GM21786 (cell line): ENCODE results near the gene CEP104.

ENCODE experiments used
- ATAC-seq: cut with Tn5 transposase; IDR thresholded peaks from one replicate; pipeline ENCODE4 v1.9.1; 2021; ENCODE audit not compliant: unreplicated experiment

The CEP104 gene

DNA sequence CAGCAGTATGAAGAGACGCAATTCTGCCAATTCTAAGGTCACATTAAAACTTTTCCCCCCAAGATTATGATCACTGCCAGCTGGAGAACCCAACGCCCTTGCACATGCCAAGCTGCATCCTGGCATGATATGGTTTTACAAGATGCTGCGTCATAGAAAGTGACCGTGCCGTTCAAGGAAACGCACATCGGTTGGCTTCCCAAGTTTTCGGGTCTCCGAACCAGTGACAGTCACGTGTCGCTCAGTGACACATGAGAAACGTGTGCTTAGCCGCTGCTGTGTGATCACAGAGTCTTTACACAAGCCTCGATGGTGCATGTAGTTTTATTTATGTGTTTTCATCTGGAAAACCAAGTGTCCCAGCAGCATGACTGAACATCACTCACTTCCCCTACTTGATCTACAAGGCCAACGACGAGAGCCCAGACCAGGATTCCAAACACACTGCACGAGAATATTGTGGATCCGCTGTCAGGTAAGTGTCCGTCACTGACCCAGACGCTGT, 77.0 kb downstream of the CEP104 start:
- ATAC-seq: no peak

DNA sequence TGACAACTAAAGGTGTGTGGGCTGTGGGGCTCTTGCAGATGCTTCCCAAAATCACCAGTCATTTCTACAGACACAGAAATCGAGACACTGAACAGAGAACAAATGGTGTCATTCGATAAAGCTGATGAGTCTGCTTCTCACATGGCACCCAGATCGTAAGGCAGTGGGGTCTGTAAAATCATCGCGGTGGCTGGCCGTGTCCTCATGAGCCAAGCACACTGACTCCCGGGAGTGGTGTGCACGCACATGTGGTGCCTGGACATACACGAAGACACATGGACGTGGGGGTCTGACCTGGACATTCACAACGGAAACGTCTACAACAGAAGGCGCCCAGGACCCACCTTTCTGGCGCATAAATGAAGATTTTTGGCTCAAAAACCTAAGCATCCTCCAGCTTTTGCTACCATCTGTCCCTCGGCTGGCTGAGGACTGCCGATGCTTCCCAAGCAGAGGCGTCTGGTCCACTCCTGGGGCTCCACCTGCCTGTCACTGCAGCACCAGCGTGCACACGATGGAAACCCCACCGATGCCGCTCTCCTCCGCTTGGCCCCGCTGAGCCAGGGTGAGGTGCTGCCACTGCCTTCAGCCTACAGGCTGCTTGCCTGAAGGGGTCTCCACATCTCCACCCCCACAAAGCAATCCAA, 77.6 kb downstream of the CEP104 start:
- ATAC-seq: no peak

DNA sequence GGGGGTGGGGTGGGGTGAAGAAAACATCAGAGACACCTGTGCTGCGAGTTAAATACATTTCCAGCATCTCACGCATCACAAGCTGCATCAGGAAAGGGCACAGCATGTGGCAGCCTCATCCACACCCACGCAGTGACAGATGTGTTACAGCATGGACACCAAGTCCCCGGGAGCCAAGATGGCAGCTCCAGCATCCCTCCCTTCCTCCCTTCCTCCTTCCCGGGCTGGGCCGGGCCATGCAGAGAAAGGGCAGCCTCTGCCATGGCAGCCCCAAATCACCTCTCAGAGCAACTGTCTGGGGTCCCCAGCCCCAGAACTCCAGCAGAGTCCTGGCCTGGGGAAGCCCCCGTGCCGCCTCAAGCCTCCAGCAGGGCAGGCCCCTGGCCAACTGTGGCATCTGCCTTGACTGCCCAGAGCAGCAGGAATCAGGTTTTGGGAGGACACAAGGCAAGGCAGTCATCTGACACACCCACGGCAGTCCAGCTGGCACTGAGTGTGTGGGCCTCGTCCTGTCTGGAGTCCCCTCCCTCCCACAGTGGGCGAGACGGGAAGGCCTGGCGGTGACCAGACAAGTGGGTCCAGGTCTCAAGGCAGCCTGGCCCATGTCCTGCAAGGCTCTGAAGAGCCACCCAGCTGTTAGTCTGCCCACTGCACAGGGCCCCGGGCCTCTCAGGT, 78.3 kb downstream of the CEP104 start:
- ATAC-seq: no peak

DNA sequence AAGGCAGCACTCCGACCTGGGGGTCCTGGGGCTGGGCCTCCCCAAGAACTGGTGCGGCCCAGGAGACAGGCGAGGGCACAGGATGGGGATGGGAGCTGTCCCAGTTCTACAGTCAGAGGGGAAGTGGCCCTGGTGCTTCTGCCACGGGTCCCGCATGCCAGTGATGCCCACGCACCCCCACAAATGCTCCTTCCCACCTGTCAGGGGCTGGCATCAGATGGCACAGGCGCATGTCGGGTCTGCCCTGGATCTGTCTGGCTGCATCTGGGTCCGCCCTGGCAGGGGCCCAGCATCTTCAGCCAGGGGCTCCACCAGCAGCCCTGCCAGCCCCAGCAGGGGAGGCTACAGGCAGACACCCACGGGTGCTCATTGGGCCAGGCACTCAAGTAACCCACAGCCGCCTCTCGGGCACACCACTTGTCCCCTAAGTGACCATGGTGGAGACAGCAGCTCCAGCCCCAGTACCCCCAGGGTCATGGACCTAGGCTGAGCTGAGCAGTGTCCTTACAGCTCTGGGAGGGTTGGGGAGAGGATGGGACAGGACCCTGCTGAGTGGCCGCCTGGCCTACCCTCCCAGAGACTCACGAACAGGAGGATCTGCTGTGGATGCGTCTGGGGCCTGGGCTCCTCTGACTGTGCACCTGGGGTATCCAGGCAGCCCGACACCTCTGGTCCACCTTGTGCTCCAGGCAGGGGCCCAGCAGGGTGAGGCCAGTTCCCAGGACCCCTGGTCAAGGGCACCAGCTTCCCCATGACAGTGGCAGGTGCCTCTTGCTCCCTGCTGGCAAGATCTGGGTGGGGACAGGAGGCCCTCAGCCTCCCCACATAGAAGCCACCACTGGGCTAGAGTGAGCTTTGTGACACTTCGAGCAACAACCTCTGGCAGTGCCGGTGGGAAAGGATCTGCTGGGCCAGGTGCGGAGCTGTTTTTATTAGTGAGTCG, 79.1 kb downstream of the CEP104 start:
- ATAC-seq: no peak

DNA sequence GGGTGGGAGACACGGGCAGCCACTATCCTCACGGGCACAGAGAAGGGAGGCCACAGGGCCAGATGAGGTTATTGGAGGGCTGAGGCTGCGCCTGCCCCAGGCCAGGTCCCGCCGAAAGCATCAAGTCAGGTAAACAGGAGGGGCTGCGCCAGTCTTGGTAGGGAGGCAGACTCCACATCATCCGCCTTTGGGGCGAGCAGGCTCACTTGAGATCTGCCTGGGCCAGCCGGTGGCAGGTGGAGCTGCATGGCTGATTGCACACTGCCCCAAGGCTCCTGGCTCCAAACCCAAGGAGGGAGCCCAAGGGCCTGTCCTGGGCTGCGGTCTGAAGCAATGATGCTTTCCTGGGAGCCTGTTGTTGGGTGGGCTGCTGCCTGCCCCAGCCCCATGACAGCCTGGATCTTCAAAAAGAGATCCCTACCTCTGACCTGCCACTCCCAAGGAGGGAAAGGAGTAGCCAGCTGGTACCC, 79.9 kb downstream of the CEP104 start:
- no peak for ATAC-seq

DNA sequence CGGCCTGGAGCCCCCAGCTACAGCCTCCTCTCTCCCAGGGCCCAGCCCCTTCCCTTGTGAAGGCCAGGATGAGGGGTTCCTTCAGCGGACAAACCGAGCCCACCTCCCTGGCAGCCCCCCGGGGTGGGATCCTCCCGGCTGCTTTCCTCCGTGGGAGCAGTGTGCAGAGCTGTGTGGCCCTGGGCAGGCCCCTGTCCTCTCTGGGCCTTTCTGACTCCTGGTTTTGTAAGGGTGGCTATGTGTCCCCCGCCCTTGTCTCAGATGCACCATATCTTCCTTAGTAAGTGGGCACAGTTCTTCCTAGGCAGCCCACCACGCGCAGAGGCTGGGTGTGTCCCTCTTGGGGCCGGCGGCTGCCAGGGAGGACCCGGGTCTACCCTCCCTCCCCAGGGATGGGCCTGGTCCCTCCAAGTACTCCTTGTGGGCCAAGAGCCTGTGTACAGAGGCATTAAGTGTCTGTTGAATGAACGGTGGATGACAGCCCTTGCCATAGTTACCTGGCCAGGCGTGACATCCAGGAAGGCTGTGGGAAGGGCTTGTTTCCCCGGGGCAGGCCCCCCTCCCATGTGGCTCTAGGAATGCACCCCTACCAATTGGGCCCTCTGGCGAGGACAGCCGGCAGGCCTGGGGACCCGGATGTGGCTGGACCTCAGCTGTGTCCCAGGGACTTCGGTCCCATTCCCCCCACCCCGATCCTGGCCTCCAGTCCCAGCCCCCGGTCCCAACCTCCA, 80.6 kb downstream of the CEP104 start:
- ATAC-seq: no peak

DNA sequence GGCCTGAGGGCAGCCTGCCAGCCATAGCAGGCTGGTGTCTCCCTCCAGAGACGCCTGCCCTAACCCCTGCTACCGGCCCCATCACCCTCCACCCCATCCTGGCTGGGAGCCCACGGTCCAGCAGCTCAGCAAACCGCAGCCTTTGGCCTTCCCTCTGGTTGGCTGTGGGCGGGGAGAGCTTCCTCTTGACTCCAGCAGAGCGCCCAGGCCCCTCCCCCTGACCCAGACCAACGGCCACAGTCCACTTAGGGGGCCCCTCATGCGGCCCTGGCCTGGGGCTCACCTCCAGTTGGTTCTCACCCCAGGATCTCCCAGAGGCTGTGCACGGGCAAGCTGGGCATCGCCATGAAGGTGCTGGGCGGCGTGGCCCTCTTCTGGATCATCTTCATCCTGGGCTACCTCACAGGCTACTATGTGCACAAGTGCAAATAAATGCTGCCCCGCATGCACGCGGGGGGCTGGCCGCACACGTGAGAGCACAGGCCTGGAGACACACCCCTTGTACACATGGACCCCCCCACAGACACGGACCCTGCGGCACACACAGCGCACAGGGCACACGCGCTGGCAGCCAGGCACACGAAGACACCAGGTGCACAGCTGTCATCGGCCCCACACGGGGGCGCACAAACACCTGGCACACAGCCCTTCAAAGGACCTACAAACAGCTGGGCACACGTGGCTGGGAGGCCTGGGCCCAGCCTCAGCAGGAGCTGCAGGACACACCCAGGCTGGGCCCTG, 81.4 kb downstream of the CEP104 start:
- no peak for ATAC-seq

DNA sequence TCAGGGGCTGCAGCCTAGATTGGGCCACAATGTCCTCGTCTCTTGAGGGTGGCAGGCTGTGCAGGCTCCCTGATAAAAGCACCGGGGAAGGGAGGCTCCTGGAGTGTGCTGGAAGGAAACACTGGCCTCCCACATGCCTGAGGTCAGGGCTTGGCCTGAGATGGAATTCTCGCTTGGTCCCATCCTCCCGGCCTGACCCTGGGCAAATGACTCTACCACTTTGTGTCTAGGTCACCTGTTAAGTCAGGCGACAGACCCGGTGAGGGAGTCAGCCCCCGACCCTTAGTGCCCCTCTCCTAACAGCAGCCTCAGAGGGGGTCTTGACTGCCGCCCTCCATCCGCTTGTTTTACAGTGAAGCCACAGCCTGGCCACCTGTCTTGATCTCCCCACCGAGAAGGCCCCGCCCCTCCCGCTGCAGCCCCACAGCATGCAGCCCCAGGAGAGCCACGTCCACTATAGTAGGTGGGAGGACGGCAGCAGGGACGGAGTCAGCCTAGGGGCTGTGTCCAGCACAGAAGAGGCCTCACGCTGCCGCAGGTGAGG, 82.0 kb downstream of the CEP104 start:
- ATAC-seq: no peak

DNA sequence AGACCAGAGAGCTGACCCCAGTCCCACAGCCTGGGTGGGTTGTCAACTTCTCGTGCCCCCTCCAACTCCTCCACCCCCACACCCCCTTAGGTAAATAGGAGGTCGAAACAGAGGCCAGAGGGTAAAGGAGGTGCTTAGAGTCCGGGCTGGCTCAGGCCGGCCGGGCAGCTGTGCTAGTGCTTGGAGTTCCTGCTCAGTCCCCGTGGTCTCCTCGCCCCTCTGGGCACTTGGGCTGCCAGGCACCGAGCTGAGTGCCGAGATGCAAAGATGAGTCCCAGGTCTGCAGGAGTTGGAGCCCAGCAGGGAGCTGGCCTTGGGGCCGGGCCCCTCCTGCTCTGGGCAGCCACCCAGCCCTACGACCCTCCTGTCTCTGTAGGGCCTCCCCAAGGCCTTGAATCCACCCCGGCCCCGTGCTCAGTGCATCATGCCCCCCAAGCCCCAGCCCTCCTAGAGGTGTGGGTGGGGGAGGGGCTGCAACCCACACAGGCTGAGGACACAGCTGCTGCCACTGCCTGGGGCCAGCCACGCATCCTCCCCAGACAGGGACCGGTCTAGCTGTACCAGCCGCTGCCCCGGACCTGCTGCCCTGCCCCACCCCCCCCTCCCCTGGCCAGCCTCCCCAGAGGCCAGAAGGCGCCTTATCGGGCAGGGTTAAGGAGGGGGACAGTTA, 82.6 kb downstream of the CEP104 start:
- ATAC-seq: no peak

DNA sequence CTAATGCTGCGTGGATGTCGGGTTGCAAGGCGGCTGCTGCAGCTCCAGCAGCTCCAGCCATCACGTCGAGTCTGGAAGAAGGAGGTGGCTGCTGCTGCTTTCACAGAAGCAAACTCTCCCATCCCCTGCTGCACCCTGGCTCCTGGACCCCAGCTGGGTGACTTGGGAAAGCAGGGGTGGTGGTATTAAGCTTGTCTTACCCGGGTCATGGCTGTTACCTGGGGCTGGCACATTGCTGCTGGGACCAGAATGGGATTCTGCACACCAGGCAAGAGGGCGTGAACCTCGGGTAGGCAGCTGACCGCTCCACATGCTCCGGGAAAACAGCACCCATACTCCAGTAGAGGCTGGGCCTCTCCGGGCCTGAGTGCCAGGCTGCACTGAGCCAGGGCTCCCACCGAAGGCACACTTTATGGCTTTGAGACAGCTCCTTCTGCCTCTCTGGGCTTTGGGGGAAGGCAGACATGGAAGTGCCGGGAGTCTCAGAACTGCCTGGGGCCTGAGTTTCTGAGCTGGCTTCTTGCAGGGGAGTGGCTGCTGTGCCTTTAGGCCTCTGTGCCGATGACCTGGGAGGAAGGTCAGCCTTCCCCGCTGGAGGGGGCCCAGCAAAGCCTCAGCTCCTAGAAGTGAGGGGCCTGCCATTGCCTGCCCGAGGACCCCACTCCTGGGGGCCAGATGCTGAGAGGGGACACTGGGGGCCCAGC, 83.3 kb downstream of the CEP104 start:
- ATAC-seq: no peak

DNA sequence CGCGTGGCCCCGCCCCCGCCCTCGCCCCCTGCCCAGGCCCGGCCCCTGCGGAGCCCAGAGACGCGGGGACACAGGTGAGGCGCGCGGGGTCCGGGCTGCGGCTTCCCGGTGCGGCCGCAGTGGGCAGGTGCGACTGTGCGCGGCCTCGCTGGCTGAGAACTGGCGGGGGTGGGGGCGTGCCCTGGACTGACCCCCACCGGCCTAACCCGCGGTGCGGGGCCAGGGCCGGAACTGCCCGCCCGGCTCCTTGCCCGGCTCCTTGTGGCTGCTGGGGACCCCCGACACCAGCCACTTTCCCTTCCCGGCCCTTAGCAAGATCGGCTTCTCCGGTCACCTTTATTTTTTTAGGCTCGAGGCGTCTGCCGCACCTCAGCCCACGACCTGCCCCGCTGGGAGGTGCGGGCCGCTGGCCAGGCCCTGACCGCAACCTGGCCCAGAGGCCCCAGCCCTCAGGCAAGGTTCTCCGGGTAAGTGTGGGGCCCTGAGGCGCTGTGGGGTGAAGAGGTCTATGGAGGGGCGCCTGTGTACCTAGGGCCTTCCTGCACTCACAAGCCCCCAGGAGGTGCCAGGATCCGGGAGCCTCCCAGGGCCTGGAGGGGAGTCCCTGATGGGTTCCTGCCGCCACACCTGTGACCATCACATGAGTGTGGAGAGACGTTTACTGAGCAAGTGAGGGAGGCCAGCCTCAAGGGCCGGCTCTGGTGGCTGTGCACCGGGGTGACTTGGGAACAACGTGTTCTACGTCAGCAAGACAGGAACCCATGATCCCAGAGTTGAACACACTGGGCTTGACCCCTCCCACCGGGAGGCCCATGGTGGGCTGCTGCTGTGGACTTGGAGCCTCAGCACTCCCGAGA, 84.1 kb downstream of the CEP104 start, which contains the start of gene SMIM1:
SMIM1 (plus strand) TSS at position 35 of the 857 bp plus-strand sequence. CDS start 2,625 bp downstream, outside the sequence.
- no peak for ATAC-seq

DNA sequence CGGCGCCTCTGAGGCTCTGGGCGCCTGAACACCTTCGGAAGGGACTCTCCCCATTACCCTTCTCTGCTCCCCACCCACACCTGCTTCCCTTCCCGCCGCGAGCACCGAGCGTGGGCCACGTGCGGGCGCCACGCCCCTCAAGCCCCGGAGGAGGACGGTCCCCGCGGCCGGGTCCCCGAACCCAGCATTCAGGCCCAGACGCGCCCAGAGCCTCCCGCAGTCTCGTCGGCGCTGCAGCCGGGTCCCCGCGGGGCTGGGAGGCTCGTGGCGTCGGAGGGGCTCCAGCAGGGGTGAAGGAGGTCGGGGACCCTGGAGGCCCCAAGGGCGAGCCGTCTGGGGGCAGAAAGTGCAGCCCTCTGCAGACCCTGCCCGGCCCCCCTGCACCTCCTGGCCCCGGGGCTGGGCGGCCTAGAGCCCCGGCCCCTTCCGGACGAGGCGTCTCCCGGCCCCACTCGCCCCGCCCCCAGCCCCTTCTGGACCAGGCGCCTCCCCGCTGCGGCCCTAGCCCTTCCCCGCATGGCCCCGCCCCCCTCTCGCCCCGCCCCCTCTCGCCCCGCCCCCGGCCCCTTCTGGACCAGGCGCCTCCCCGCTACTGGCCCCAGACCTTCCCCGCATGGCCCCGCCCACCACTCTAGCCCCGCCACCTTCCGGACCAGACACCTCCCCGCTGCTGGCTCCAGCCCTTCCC, 84.8 kb downstream of the CEP104 start:
- no peak for ATAC-seq

DNA sequence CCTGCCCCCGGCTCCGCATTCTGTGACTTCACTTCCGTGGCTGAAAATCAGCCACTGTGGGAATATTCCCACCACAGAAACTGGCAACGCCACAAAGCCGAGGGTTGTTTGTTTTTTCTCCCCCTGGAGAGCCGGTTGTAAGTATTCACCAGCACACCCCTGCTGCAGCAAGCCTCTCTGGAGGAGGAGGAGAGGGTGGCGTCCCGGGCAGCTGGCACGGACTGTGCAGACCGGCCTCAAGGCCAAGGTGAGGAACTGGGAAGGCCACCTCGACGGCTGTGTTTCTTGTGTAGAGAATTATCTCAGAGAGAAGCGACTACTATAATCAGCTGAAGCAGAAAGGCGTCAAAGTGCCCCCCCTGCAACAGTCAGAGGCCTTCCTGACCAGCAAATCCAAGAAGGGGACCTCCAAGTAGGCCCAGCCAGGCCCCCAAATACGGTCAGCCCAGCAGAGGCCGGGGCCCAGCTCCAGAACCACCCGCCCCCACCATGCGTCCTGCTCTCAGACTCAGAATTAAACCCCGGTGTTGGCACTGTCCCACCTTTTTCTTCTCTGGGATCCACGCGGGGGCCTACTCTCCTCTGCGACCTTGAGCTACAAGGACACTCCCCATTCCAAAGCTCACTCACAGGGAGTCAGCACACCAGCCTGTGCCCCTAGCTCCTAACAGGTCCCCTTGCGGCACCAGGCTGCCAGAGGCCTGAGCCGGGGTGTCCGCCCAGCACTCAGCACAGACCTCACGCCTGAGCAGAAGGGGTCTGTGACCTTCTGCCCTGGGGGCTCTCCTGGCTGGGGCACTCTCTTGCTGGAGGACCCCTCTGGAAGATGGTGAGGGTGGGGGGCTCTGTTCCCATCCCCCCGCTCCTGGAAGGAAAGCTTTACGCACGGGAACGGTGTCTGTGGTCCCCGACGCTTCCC, 85.6 kb downstream of the CEP104 start:
- no peak for ATAC-seq

DNA sequence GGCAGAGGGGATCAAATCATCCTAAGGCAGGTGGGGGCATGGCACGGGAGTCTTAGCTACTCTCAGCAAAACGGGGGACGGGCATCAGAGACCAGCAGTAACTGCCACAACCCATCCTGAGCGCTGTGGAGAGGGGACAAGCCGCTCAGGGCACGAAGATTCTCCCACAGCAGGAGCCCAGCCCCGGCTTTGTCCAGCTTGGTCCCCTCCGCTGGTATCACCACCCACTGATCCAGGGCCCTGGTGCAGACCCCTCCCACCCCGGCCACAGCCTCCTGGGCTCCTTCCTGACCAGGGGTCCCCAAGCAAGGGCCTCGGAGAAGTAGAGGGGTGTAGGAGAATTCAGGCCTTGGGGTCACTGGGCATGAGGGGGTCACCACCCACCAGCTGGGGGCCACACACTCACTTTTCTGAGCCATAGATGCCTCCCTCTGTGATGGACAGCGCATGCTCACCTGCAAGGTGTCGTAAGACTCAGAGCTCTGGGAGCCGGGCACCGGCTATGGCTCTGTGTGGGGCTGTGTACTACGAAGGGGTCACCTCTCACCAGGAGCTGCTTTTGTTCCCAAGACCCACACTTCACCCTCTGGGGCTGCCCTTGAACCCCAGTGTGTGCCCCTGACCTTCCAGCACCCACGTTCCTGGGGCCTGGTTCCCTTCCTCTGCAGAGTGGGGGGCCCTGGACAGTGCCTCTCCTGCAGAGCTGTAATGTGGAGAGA, 86.8 kb downstream of the CEP104 start:
- ATAC-seq: no peak

DNA sequence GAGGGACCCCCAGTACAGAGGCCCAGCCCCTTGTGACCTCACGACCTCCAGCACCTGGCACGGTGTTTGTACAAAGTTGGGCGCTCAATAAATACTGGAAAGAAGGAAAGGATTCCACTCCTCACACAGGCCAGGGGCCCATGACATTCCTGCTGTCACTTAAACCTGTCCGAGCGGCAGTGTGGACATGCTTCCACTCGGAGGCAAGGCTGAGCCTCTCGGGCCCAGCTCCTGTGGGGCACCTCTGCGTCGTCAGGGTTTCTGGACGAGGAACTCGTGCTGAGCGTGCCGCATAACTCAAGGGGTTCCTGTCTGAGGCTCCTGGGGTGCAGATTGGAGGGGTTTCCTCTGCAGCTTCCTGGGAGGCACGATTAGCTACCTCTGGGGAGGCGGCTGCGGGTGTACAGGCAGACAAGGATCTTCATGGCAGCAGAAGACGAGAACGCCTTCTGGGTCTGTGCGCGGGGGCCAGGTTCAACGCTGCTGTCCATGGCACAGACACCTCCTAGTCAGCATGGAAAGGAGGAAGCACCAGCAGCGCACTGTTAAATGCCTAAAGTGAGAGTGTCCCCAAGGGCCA, 88.1 kb downstream of the CEP104 start:
- ATAC-seq: no peak
